ENCODE measurements around the gene EML6. TPM values are rescaled to one million over a fixed set of nuclear protein-coding genes. Genes with fewer than 3 reads are reported as not detected.
A peak's percentile ranks its signal among the peaks of the same experiment; 100 is the strongest.
"Not testable (repeated sequence)": the region's sequence is repeated elsewhere in the genome, so short reads cannot be mapped to it uniquely, and the experiment has no call there.

Gene EML6
- total RNA-seq, 1 experiment from 2014 or later, result 1.5 TPM

DNA sequence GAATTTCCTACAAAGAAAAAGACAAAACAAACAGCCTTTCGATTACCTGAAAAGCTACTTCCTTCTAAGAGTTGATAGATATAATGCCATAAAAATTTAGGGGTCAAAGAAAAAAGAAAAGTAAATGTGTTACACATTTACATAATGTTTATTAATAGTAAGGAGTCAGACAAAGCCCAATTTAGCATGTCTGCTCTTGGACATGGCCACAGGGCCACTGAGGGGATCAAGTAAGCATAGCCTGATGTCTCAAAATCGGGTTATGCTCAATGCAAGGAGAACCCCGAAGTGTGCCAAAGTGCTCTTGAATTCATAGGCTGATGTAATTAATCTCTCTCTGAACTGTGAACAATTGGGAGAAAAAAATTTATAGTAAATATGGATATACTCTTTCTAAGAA, 265.1 kb downstream of the EML6 start:
- no peak overlapping the region for H4K8ac ChIP-seq (replicated peaks; ENCODE audit: insufficient read length, low read depth, low read length)
- H2BK12ac ChIP-seq (ENCODE audit: insufficient read length, low read depth, low read length), result no peak overlapping the region
- no peak overlapping the region for H3K56ac ChIP-seq (ENCODE audit: insufficient read length, low read depth, low read length)
- Mint-ChIP-seq H3K27me3 (ENCODE audit: low read depth) (no peaks in the 10 kb centered on the region), H3K36me3 (ENCODE audit: insufficient read depth in 1 of 3, low read depth in 3 of 3) (peaks cover 8 to 23% (median 11%) of the 10 kb centered on the region in 3 experiments; a peak in 5 of 7 replicates), H3K4me3 (no peak overlapping the region), H3K27ac (peak overlapping the region in 1 of 3 experiments; percentile 53; a peak in 2 of 7 replicates), H3K9me3 (no peaks in the 10 kb centered on the region), H3K4me1 (peaks cover 12 to 14% of the 10 kb centered on the region in 2 experiments)
- no CpG with 5 or more reads among the region's 3 CpGs for WGBS (ENCODE audit: extremely low coverage, insufficient read length, low lambda C conversion rate)
- H3K79me2 ChIP-seq (ENCODE audit: insufficient read depth, low read length), result peaks cover 21% of the 10 kb centered on the region; the same call in 1 of the 2 replicates
- no peak overlapping the region for H2AK5ac ChIP-seq (ENCODE audit: insufficient read length, low read length)
- no peak overlapping the region for H2BK5ac ChIP-seq (ENCODE audit: insufficient read length, low read length)
- DNase-seq, result no peak
- no peaks in the 10 kb centered on the region for H3K23me2 ChIP-seq (ENCODE audit: insufficient read length, low read depth, low read length, poor library complexity, severe bottlenecking)
- H4K20me1 ChIP-seq (ENCODE audit: control insufficient read depth, insufficient read depth, insufficient read length), result no peaks in the 10 kb centered on the region
- peaks cover 11% of the 10 kb centered on the region for H3K79me1 ChIP-seq (ENCODE audit: insufficient read depth, low read depth, low read length, poor library complexity, severe bottlenecking)
- TF ChIP-seq, protein P1, sequence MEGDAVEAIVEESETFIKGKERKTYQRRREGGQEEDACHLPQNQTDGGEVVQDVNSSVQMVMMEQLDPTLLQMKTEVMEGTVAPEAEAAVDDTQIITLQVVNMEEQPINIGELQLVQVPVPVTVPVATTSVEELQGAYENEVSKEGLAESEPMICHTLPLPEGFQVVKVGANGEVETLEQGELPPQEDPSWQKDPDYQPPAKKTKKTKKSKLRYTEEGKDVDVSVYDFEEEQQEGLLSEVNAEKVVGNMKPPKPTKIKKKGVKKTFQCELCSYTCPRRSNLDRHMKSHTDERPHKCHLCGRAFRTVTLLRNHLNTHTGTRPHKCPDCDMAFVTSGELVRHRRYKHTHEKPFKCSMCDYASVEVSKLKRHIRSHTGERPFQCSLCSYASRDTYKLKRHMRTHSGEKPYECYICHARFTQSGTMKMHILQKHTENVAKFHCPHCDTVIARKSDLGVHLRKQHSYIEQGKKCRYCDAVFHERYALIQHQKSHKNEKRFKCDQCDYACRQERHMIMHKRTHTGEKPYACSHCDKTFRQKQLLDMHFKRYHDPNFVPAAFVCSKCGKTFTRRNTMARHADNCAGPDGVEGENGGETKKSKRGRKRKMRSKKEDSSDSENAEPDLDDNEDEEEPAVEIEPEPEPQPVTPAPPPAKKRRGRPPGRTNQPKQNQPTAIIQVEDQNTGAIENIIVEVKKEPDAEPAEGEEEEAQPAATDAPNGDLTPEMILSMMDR (conservative IDR thresholded peaks at IDR 0.05), result no peak
- H3T11ph ChIP-seq (ENCODE audit: low read length), result no peak overlapping the region
- no peak overlapping the region for H2BK15ac ChIP-seq (ENCODE audit: low read depth, low read length)
- H3K14ac ChIP-seq (ENCODE audit: insufficient read depth, low read length), result no peak overlapping the region
- H4K5ac ChIP-seq (ENCODE audit: insufficient read length, low read depth, low read length), result no peak overlapping the region
- H3K27me3 ChIP-seq (ENCODE audit: insufficient read depth, low read length), result no peaks in the 10 kb centered on the region
- H3K9me3 ChIP-seq (ENCODE audit: control insufficient read depth, low read depth, low read length), result no peaks in the 10 kb centered on the region
- no peak overlapping the region for H3K4me2 ChIP-seq (ENCODE audit: insufficient read depth, insufficient read length, low read length)
- H2BK120ac ChIP-seq (ENCODE audit: low read depth, low read length, poor library complexity, severe bottlenecking), result no peak overlapping the region
- no peak overlapping the region for H4K91ac ChIP-seq (ENCODE audit: insufficient read length, low read depth, low read length)
- no peak overlapping the region for H3K27ac ChIP-seq (ENCODE audit: insufficient read length, low read depth, low read length)
- no peak overlapping the region for H3K4ac ChIP-seq (ENCODE audit: low read depth, low read length)
- H3K18ac ChIP-seq (ENCODE audit: insufficient read length, low read depth, low read length), result no peak overlapping the region
- no peak overlapping the region for H3K23ac ChIP-seq (ENCODE audit: insufficient read length, low read depth, low read length)
- no peak overlapping the region for H3K9ac ChIP-seq (ENCODE audit: extremely low read depth, insufficient read length, low read length)
- no peak overlapping the region for H2AFZ ChIP-seq (ENCODE audit: low read length)
- H3K4me1 ChIP-seq (ENCODE audit: insufficient read depth, low read length), result no peaks in the 10 kb centered on the region
- H2BK20ac ChIP-seq (ENCODE audit: low read depth, low read length, poor library complexity, severe bottlenecking), result no peak overlapping the region

DNA sequence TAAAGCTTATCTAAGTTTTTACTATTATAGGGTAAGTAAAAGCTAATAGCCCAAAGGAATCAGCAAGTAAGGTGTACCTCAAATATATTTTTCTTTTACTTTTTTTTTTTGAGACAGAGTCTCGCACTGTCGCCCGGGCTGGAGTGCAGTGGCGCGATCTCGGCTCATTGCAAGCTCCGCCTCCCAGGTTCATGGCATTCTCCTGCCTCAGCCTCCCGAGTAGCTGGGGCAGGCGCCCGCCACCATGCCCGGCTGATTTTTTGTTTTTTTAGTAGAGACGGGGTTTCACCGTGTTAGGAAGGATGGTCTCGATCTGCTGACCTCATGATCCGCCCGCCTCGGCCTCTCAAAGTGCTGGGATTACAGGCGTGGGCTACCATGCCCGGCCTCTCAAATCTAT, 267.2 kb downstream of the EML6 start:
- H3K4me2 ChIP-seq (ENCODE audit: insufficient read depth, insufficient read length, low read length); H3T11ph ChIP-seq (ENCODE audit: low read length); H3K9me3 ChIP-seq (ENCODE audit: control insufficient read depth, low read depth, low read length); H3K23ac ChIP-seq (ENCODE audit: insufficient read length, low read depth, low read length); H3K18ac ChIP-seq (ENCODE audit: insufficient read length, low read depth, low read length); H3K23me2 ChIP-seq (ENCODE audit: insufficient read length, low read depth, low read length, poor library complexity, severe bottlenecking); H3K4me3 Mint-ChIP-seq; H3K56ac ChIP-seq (ENCODE audit: insufficient read length, low read depth, low read length); H3K4ac ChIP-seq (ENCODE audit: low read depth, low read length); H2BK120ac ChIP-seq (ENCODE audit: low read depth, low read length, poor library complexity, severe bottlenecking); H3K4me1 ChIP-seq (ENCODE audit: insufficient read depth, low read length); H3K14ac ChIP-seq (ENCODE audit: insufficient read depth, low read length); H3K9ac ChIP-seq (ENCODE audit: extremely low read depth, insufficient read length, low read length); H4K8ac ChIP-seq (replicated peaks; ENCODE audit: insufficient read length, low read depth, low read length); H4K5ac ChIP-seq (ENCODE audit: insufficient read length, low read depth, low read length); H3K27me3 Mint-ChIP-seq (ENCODE audit: low read depth); DNase-seq; H3K27ac Mint-ChIP-seq; H2BK12ac ChIP-seq (ENCODE audit: insufficient read length, low read depth, low read length); H3K27me3 ChIP-seq (ENCODE audit: insufficient read depth, low read length); H4K20me1 ChIP-seq (ENCODE audit: control insufficient read depth, insufficient read depth, insufficient read length); H3K27ac ChIP-seq (ENCODE audit: insufficient read length, low read depth, low read length); H3K9me3 Mint-ChIP-seq; H2BK15ac ChIP-seq (ENCODE audit: low read depth, low read length); H2BK20ac ChIP-seq (ENCODE audit: low read depth, low read length, poor library complexity, severe bottlenecking); H2AK5ac ChIP-seq (ENCODE audit: insufficient read length, low read length); H4K91ac ChIP-seq (ENCODE audit: insufficient read length, low read depth, low read length); H2AFZ ChIP-seq (ENCODE audit: low read length); H2BK5ac ChIP-seq (ENCODE audit: insufficient read length, low read length): not testable (repeated sequence)
- peaks cover 33% of the 10 kb centered on the region; the same call in 1 of the 2 replicates for H3K79me2 ChIP-seq (ENCODE audit: insufficient read depth, low read length)
- H3K36me3 Mint-ChIP-seq (ENCODE audit: insufficient read depth in 1 of 3, low read depth in 3 of 3), result peaks cover 6 to 15% (median 11%) of the 10 kb centered on the region in 3 experiments; a peak in 5 of 7 replicates
- H3K79me1 ChIP-seq (ENCODE audit: insufficient read depth, low read depth, low read length, poor library complexity, severe bottlenecking), result peaks cover 12% of the 10 kb centered on the region
- H3K4me1 Mint-ChIP-seq, result peaks cover 12 to 17% of the 10 kb centered on the region in 2 experiments
- WGBS (ENCODE audit: extremely low coverage, insufficient read length, low lambda C conversion rate), result no CpG with 5 or more reads among the region's 19 CpGs
